HG03066 (cell line): ENCODE measurements around the gene LPAR1.
"Not testable (repeated sequence)": the region's sequence is repeated elsewhere in the genome, so short reads cannot be mapped to it uniquely, and the experiment has no call there.

ENCODE experiments used
- ATAC-seq: cut with Tn5 transposase; IDR thresholded peaks from one replicate; pipeline ENCODE4 v1.9.1; 2021; ENCODE audit warnings: low read depth; ENCODE audit not compliant: unreplicated experiment

Gene LPAR1

GRCh38 chr9:110890416-110890815, 147.9 kb downstream of the LPAR1 start:
- ATAC-seq = no peak

GRCh38 chr9:110887276-110887675, 151.0 kb downstream of the LPAR1 start:
- ATAC-seq = no peak

- ATAC-seq = no peak
Observed at GRCh38 chr9:110886832-110887231, 151.4 kb downstream of the LPAR1 start.

- ATAC-seq = no peak
Observed at GRCh38 chr9:110880189-110880588, 158.1 kb downstream of the LPAR1 start.

- no peak for ATAC-seq
Observed at GRCh38 chr9:110877374-110877773, 160.9 kb downstream of the LPAR1 start.

- no peak for ATAC-seq
Observed at GRCh38 chr9:110876929-110877328, 161.3 kb downstream of the LPAR1 start.

- peak; percentile 82 for ATAC-seq
Observed at GRCh38 chr9:110874963-110875674, 163.2 kb downstream of the LPAR1 start.

- no peak for ATAC-seq
Observed at GRCh38 chr9:110872920-110873319, 165.3 kb downstream of the LPAR1 start.

- ATAC-seq = no peak
Observed at GRCh38 chr9:110871736-110872135, 166.5 kb downstream of the LPAR1 start.

- no peak for ATAC-seq
Observed at GRCh38 chr9:110869931-110870330, 168.3 kb downstream of the LPAR1 start.

- ATAC-seq = no peak
Observed at GRCh38 chr9:110864011-110864410, 174.3 kb downstream of the LPAR1 start.

GRCh38 chr9:110861370-110862110, 176.7 kb downstream of the LPAR1 start:
- not testable (repeated sequence) for ATAC-seq

GRCh38 chr9:110856772-110857171, 181.5 kb downstream of the LPAR1 start:
- ATAC-seq = no peak

- ATAC-seq = no peak
Observed at GRCh38 chr9:110850401-110851135, 187.7 kb downstream of the LPAR1 start.

- ATAC-seq = no peak
Observed at GRCh38 chr9:110847671-110848070, 190.6 kb downstream of the LPAR1 start.

- no peak for ATAC-seq
Observed at GRCh38 chr9:110846215-110846614, 192.1 kb downstream of the LPAR1 start.

- no peak for ATAC-seq
Observed at GRCh38 chr9:110844121-110844520, 194.1 kb downstream of the LPAR1 start.

GRCh38 chr9:110842986-110843385, 195.3 kb downstream of the LPAR1 start:
- ATAC-seq = no peak

- ATAC-seq = no peak
Observed at GRCh38 chr9:110842169-110842568, 196.1 kb downstream of the LPAR1 start.

- ATAC-seq = peak; percentile 53
Observed at GRCh38 chr9:110837401-110838005, 200.8 kb downstream of the LPAR1 start.

- no peak for ATAC-seq
Observed at GRCh38 chr9:110835859-110836271, 202.4 kb downstream of the LPAR1 start.
